ENCODE measurements around the gene TRIM67.

- no peak for TF ChIP-seq CTCF (IDR thresholded peaks at IDR 0.05)
- no peak for TF ChIP-seq POLR2A (IDR thresholded peaks at IDR 0.05)
Observed at GRCh38 chr1:231125972-231126580, 35.8 kb upstream of the TRIM67 start.

Measured in body of pancreas (tissue), 4 donors.